COLO829 (cell line): ENCODE measurements around the gene COL11A2.

Source experiments
- DNase-seq: peaks from one replicate; pipeline ENCODE4 v3.0.0; 2012; ENCODE audit warnings: low spot score

COL11A2 gene

DNA sequence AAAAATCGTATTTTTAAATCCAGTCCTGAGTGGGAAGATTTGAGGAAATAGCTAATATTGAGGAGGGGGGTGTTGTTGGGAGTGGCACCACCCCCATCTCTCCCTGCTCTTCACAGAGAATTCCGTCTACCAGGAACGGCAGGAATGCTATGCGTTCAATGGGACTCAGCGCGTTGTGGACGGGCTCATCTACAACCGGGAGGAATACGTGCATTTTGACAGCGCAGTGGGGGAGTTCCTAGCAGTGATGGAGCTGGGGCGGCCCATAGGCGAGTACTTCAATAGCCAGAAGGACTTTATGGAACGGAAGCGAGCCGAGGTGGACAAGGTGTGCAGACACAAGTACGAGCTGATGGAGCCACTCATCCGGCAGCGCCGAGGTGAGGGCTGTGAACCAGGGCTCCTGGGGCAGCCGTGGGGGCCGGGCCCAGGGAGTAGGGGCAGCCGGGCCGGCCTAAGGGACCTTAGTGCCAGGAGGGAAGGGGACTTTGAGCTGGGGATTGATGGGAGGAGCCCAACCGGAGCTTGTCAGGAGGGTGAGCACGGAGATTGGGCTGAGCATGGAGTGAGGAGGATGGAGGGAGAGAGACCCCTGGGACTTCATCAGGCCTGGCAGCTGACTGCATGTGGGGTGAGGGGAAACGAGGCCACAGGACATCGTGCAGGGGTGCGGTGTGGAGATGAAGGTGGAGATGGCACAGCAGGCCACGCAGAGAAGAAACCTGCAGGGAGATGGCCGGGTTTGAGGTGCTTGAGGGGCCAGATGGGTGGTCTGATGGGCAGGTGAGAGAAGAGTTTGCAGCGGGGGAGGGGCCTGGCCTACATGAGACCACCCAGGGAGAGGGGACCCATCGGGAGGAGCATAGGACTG, 75.2 kb downstream of the COL11A2 start:
- DNase-seq: no peak

- no peak for DNase-seq
Observed at GRCh38 chr6:33116417-33116816, 75.8 kb downstream of the COL11A2 start.

- no peak for DNase-seq
Observed at GRCh38 chr6:33114406-33114805, 77.9 kb downstream of the COL11A2 start.

DNA sequence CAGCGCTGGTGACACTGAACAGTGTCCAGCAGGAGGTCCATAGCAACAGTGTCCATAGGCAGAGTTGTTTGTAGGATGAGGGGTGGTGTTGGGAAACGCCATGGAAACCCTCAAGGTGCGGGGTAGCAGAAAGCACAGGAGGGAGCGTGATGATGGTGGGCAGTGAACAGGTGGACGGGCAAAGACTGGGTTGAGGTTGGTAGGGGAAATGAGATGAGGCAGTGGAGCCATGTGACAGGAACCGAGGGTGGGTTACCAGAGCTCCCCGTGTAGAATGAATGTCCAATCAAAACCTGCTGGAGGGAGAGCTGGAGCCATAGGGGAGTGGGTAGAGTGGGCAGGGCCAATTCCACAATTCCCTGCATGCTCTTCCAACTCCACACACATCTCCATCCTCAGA, 78.5 kb downstream of the COL11A2 start:
- no peak for DNase-seq
